Heart left ventricle (tissue), 13 donors: ENCODE results near the gene FADS6.

ENCODE experiments used
- CTCF ChIP-seq, 12 donors: fragments of 200-600 bp; sonication (generic) in 4 of 12; IDR thresholded peaks; one replicate each; pipeline versions ENCODE4 v1.5.0 to v1.8.0; 2018 to 2022; ENCODE audit warnings: antibody characterized with exemption in 12 of 12, mild to moderate bottlenecking in 5 of 12
- POLR2A ChIP-seq, 2 donors: fragments of 450-650 bp; IDR thresholded peaks; one replicate each; pipeline ENCODE4 v1.6.1; 2017; ENCODE audit warnings: antibody characterized with exemption in 2 of 2, mild to moderate bottlenecking in 2 of 2, moderate library complexity in 2 of 2
- donor health status: ischemic (EF 13 %, LVEDD 7.1; RV severe dilation, severe dysfunction).
- donor health status: DM: no; HTN: yes; CAD: no.
- donor health status: DM: no; HTN: no; CAD: no.
- donor health status: ischemic (EF 25% LVEDD 6.9; RV normal size, moderate dysfunction).
- donor health status: ischemic (EF 25% LVEDD 5.7; RV mildly dilated, moderate dysfunction).
- donor health status: ischemic (EF 35%, LVEDD 5.7; RV mildly dilated, moderate dysfunction).
- donor health status: nonischemic (EF 11% LVEDD 7.7; RV severe dilation, severe dysfunction).
- donor health status: DM: yes; HTN: yes; CAD: no.
- donor health status: PGD.
- donor health status: ischemic (EF 29% LVEDD 5.4; RV normal size, mild dysfunction).
- donor health status: nonischemic (EF 23%, LVEDD 6.1; RV moderate dilation, normal function).

- TF ChIP-seq POLR2A (IDR thresholded peaks at IDR 0.05) (no peak), CTCF (IDR thresholded peaks at IDR 0.05) (peak; percentile 52 to 79 (median 66))
Observed at GRCh38 chr17:74862108-74862901, 31.1 kb downstream of the FADS6 start.
